ENCODE results near the gene FAM221A. TPM values are rescaled to one million over a fixed set of nuclear protein-coding genes. Genes with fewer than 3 reads are reported as not detected.

FAM221A gene
- total RNA-seq, 1 experiment from 2014 or later, result 23.3 TPM

GRCh38 chr7:23685731-23686130 is 5.7 kb downstream of the FAM221A start:
- H3K9me3 Mint-ChIP-seq, result no peaks in the 10 kb centered on the region
- no peaks in the 10 kb centered on the region for H3K27me3 Mint-ChIP-seq (ENCODE audit: low read depth)
- H3K4me3 Mint-ChIP-seq, result no peak overlapping the region
- POLR2A ChIA-PET, result no interaction called here
- H3K4me1 Mint-ChIP-seq, result peaks cover 16% of the 10 kb centered on the region
- DNase-seq (ENCODE audit: low spot score), result no peak
- peak overlapping the region; percentile 78 for H3K27ac Mint-ChIP-seq
- CTCF ChIA-PET, result interaction anchor here (1.2 kb wide), 1 partner anchor 11 kb away, joined by 4 read pairs; no protein-coding TSS in a partner anchor
- no peak for ATAC-seq
- H3K36me3 Mint-ChIP-seq, result peaks cover 44% of the 10 kb centered on the region
- TF ChIP-seq, protein P1, sequence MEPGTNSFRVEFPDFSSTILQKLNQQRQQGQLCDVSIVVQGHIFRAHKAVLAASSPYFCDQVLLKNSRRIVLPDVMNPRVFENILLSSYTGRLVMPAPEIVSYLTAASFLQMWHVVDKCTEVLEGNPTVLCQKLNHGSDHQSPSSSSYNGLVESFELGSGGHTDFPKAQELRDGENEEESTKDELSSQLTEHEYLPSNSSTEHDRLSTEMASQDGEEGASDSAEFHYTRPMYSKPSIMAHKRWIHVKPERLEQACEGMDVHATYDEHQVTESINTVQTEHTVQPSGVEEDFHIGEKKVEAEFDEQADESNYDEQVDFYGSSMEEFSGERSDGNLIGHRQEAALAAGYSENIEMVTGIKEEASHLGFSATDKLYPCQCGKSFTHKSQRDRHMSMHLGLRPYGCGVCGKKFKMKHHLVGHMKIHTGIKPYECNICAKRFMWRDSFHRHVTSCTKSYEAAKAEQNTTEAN (CRISPR knock-in tag; IDR thresholded peaks at IDR 0.05), result no peak
- TF ChIP-seq, protein P2, sequence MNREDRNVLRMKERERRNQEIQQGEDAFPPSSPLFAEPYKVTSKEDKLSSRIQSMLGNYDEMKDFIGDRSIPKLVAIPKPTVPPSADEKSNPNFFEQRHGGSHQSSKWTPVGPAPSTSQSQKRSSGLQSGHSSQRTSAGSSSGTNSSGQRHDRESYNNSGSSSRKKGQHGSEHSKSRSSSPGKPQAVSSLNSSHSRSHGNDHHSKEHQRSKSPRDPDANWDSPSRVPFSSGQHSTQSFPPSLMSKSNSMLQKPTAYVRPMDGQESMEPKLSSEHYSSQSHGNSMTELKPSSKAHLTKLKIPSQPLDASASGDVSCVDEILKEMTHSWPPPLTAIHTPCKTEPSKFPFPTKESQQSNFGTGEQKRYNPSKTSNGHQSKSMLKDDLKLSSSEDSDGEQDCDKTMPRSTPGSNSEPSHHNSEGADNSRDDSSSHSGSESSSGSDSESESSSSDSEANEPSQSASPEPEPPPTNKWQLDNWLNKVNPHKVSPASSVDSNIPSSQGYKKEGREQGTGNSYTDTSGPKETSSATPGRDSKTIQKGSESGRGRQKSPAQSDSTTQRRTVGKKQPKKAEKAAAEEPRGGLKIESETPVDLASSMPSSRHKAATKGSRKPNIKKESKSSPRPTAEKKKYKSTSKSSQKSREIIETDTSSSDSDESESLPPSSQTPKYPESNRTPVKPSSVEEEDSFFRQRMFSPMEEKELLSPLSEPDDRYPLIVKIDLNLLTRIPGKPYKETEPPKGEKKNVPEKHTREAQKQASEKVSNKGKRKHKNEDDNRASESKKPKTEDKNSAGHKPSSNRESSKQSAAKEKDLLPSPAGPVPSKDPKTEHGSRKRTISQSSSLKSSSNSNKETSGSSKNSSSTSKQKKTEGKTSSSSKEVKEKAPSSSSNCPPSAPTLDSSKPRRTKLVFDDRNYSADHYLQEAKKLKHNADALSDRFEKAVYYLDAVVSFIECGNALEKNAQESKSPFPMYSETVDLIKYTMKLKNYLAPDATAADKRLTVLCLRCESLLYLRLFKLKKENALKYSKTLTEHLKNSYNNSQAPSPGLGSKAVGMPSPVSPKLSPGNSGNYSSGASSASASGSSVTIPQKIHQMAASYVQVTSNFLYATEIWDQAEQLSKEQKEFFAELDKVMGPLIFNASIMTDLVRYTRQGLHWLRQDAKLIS (CRISPR knock-in tag; IDR thresholded peaks at IDR 0.05; ENCODE audit: borderline replicate concordance), result no peak
- TF ChIP-seq EMX1 (CRISPR knock-in tag; IDR thresholded peaks at IDR 0.05), result no peak

DNA sequence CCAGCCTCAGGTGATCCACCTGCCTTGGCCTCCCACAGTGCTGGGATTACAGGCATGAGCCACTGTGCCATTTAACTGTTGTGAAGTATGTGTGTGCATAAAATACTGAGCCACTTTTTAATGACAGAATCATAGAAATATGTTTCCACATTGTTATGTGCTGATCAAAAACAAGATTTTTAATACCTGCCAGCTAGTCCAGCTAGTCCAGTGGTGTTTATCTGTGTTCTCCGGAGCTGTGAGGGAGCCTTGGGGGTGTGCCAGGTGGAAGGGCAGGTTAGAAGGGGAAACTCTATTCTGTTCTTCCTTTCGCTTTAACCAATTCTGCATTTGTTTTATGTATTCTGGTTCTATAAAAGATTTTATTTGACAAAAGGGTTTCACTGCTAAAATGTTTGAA is 7.0 kb downstream of the FAM221A start:
- Mint-ChIP-seq H3K9me3 (no peaks in the 10 kb centered on the region), H3K27ac (no peak overlapping the region; the same call in 1 of the 2 replicates), H3K4me1 (peaks cover 10% of the 10 kb centered on the region), H3K27me3 (ENCODE audit: low read depth) (no peaks in the 10 kb centered on the region), H3K4me3 (no peak overlapping the region), H3K36me3 (peaks cover 53% of the 10 kb centered on the region)
- TF ChIP-seq, protein P3, sequence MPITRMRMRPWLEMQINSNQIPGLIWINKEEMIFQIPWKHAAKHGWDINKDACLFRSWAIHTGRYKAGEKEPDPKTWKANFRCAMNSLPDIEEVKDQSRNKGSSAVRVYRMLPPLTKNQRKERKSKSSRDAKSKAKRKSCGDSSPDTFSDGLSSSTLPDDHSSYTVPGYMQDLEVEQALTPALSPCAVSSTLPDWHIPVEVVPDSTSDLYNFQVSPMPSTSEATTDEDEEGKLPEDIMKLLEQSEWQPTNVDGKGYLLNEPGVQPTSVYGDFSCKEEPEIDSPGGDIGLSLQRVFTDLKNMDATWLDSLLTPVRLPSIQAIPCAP (CRISPR knock-in tag; IDR thresholded peaks at IDR 0.05), result no peak
- TF ChIP-seq SMAD4 (CRISPR knock-in tag; IDR thresholded peaks at IDR 0.05) (no peak), E2F5 (CRISPR knock-in tag; IDR thresholded peaks at IDR 0.05) (no peak), TP53 (CRISPR knock-in tag; IDR thresholded peaks at IDR 0.05) (no peak), FOXP1 (CRISPR knock-in tag; IDR thresholded peaks at IDR 0.05; ENCODE audit: borderline replicate concordance) (no peak)
- DNase-seq (ENCODE audit: low spot score), result no peak
- ChIA-PET CTCF (interaction anchor here (1.8 kb wide), 1 partner anchor 10 kb away, joined by 8 read pairs; no protein-coding TSS in a partner anchor), POLR2A (no interaction called here)
- no peak for ATAC-seq

- no peak for TF ChIP-seq SP1 (CRISPR knock-in tag; conservative IDR thresholded peaks at IDR 0.05)
- TF ChIP-seq CREM (CRISPR knock-in tag; IDR thresholded peaks at IDR 0.05), result no peak
- Mint-ChIP-seq H3K27ac (no peak overlapping the region), H3K27me3 (ENCODE audit: low read depth) (no peaks in the 10 kb centered on the region), H3K36me3 (peaks cover 63% of the 10 kb centered on the region), H3K9me3 (peaks cover 7% of the 10 kb centered on the region; the same call in 1 of the 2 replicates), H3K4me3 (no peak overlapping the region), H3K4me1 (peaks cover 6% of the 10 kb centered on the region)
- ChIA-PET POLR2A (no interaction called here), CTCF (no interaction called here)
- DNase-seq (ENCODE audit: low spot score) (no peak), ATAC-seq (no peak)
Observed at GRCh38 chr7:23689165-23689564, 9.2 kb downstream of the FAM221A start.

- Mint-ChIP-seq H3K27me3 (ENCODE audit: low read depth) (no peaks in the 10 kb centered on the region), H3K27ac (no peak overlapping the region), H3K4me1 (no peaks in the 10 kb centered on the region), H3K36me3 (peaks cover 59% of the 10 kb centered on the region), H3K9me3 (peaks cover 7% of the 10 kb centered on the region; the same call in 1 of the 2 replicates), H3K4me3 (no peak overlapping the region)
- no peak for DNase-seq (ENCODE audit: low spot score)
- no peak for ATAC-seq
- ChIA-PET POLR2A (no interaction called here), CTCF (no interaction called here)
- TF ChIP-seq ZNF281 (CRISPR knock-in tag; IDR thresholded peaks at IDR 0.05) (no peak), FOXK1 (CRISPR knock-in tag; IDR thresholded peaks at IDR 0.05) (no peak), ZNF263 (CRISPR knock-in tag; IDR thresholded peaks at IDR 0.05; ENCODE audit: low read depth) (no peak), IRF2 (CRISPR knock-in tag; IDR thresholded peaks at IDR 0.05; ENCODE audit: borderline replicate concordance, low read depth) (no peak)
- TF ChIP-seq, protein P4, sequence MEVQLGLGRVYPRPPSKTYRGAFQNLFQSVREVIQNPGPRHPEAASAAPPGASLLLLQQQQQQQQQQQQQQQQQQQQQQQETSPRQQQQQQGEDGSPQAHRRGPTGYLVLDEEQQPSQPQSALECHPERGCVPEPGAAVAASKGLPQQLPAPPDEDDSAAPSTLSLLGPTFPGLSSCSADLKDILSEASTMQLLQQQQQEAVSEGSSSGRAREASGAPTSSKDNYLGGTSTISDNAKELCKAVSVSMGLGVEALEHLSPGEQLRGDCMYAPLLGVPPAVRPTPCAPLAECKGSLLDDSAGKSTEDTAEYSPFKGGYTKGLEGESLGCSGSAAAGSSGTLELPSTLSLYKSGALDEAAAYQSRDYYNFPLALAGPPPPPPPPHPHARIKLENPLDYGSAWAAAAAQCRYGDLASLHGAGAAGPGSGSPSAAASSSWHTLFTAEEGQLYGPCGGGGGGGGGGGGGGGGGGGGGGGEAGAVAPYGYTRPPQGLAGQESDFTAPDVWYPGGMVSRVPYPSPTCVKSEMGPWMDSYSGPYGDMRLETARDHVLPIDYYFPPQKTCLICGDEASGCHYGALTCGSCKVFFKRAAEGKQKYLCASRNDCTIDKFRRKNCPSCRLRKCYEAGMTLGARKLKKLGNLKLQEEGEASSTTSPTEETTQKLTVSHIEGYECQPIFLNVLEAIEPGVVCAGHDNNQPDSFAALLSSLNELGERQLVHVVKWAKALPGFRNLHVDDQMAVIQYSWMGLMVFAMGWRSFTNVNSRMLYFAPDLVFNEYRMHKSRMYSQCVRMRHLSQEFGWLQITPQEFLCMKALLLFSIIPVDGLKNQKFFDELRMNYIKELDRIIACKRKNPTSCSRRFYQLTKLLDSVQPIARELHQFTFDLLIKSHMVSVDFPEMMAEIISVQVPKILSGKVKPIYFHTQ (CRISPR knock-in tag; IDR thresholded peaks at IDR 0.05), result no peak
Observed at GRCh38 chr7:23691320-23691719, 11.3 kb downstream of the FAM221A start.

Measured in WTC11 (cell line).